SK-N-MC (cell line): ENCODE measurements around the gene DENND1B.

ENCODE experiments used
- EZH2 ChIP-seq: fragments of 200-600 bp; sonication (generic); IDR thresholded peaks from one replicate; pipeline ENCODE4 v1.6.1; 2017; ENCODE audit warnings: antibody characterized with exemption
- POLR2AphosphoS5 ChIP-seq: IDR thresholded peaks from 2 replicates; pipeline ENCODE4 v1.6.1; 2012; ENCODE audit warnings: mild to moderate bottlenecking, low read depth, low read length, borderline replicate concordance

- TF ChIP-seq EZH2 = no peak
- no peak for TF ChIP-seq POLR2AphosphoS5
These were observed 214.2 kb downstream of the DENND1B start for GRCh38 chr1:197561041-197561440.
